Measurements from ENCODE around the gene LUC7L3.
A peak's percentile ranks its signal among the peaks of the same experiment; 100 is the strongest.

Gene LUC7L3

GRCh38 chr17:50787106-50787505 is 67.7 kb downstream of the LUC7L3 start:
- 89% methylated on average over 7 of the region's 7 CpGs for WGBS
- Histone ChIP-seq H2BK15ac (ENCODE audit: low read depth, poor library complexity, severe bottlenecking) (no peak overlapping the region), H2BK120ac (ENCODE audit: low read depth, low read length) (peak overlapping the region; percentile 15)

GRCh38 chr17:50790618-50791017 is 71.2 kb downstream of the LUC7L3 start:
- Histone ChIP-seq H2BK12ac (ENCODE audit: low read length in 2 of 2) (no peak overlapping the region), H3K79me1 (replicated peaks; ENCODE audit: low read length, poor library complexity, severe bottlenecking) (no peaks in the 10 kb centered on the region), H3K27ac (ENCODE audit: low read length, poor library complexity, severe bottlenecking) (no peak overlapping the region), H3K9me3 (ENCODE audit: control insufficient read depth, low read length) (no peaks in the 10 kb centered on the region), H2BK15ac (ENCODE audit: low read depth, poor library complexity, severe bottlenecking) (no peak overlapping the region), H3K27me3 (ENCODE audit: control insufficient read depth in 1 of 2, insufficient read depth in 1 of 2, low read length in 2 of 2) (no peaks in the 10 kb centered on the region), H3K14ac (ENCODE audit: low read length in 2 of 2) (no peak overlapping the region), H3K18ac (ENCODE audit: low read depth in 1 of 2, low read length in 2 of 2) (no peak overlapping the region), H2BK120ac (ENCODE audit: low read depth, low read length) (no peak overlapping the region), H3K36me3 (ENCODE audit: control insufficient read depth in 1 of 2, insufficient read depth in 2 of 2, low read depth in 1 of 2, low read length in 2 of 2) (no peaks in the 10 kb centered on the region), H4K8ac (ENCODE audit: low read length) (no peak overlapping the region), H3K4me2 (ENCODE audit: low read length, poor library complexity, severe bottlenecking) (no peak overlapping the region), H3K23ac (ENCODE audit: low read length in 2 of 2) (no peak overlapping the region), H2BK5ac (ENCODE audit: low read depth, low read length, poor library complexity, severe bottlenecking) (no peak overlapping the region), H3K4me3 (ENCODE audit: insufficient read depth in 1 of 2, low read depth in 1 of 2, low read length in 2 of 2) (no peak overlapping the region), H4K91ac (ENCODE audit: low read length) (no peak overlapping the region), H3K4ac (ENCODE audit: low read depth in 1 of 2, low read length in 2 of 2) (no peak overlapping the region), H3K9ac (ENCODE audit: low read length) (no peak overlapping the region), H2AFZ (ENCODE audit: low read depth, low read length) (no peak overlapping the region), H2AK5ac (ENCODE audit: low read length, severe bottlenecking) (no peak overlapping the region), H3K4me1 (ENCODE audit: control insufficient read depth, insufficient read depth, low read depth, low read length) (peaks cover 5% of the 10 kb centered on the region)
- WGBS: 88% methylated on average over 5 of the region's 6 CpGs
- no peak for DNase-seq

More at GRCh38 chr17:50787106-50787505, 67.7 kb downstream of the LUC7L3 start:
- no peaks in the 10 kb centered on the region for H3K79me1 ChIP-seq (replicated peaks; ENCODE audit: low read length, poor library complexity, severe bottlenecking)
- no peak overlapping the region for H3K23ac ChIP-seq (ENCODE audit: low read length in 2 of 2)
- H4K91ac ChIP-seq (ENCODE audit: low read length): peak overlapping the region; percentile 78
- no peak overlapping the region for H2AK5ac ChIP-seq (ENCODE audit: low read length, severe bottlenecking)
- DNase-seq: no peak
- no peak overlapping the region for H3K14ac ChIP-seq (ENCODE audit: low read length in 2 of 2)
- H3K36me3 ChIP-seq (ENCODE audit: control insufficient read depth in 1 of 2, insufficient read depth in 2 of 2, low read depth in 1 of 2, low read length in 2 of 2): no peaks in the 10 kb centered on the region
- no peaks in the 10 kb centered on the region for H3K9me3 ChIP-seq (ENCODE audit: control insufficient read depth, low read length)
- H3K18ac ChIP-seq (ENCODE audit: low read depth in 1 of 2, low read length in 2 of 2): peak overlapping the region; percentile 45 to 71
- no peak overlapping the region for H2BK5ac ChIP-seq (ENCODE audit: low read depth, low read length, poor library complexity, severe bottlenecking)
- H3K4me1 ChIP-seq (ENCODE audit: control insufficient read depth, insufficient read depth, low read depth, low read length): peaks cover 5% of the 10 kb centered on the region
- no peak overlapping the region for H3K4me2 ChIP-seq (ENCODE audit: low read length, poor library complexity, severe bottlenecking)
- no peak overlapping the region for H2AFZ ChIP-seq (ENCODE audit: low read depth, low read length)
- peak overlapping the region; percentile 77 for H4K8ac ChIP-seq (ENCODE audit: low read length)
- peak overlapping the region; percentile 24 to 92 for H3K4ac ChIP-seq (ENCODE audit: low read depth in 1 of 2, low read length in 2 of 2)
- peak overlapping the region; percentile 15 to 47 for H2BK12ac ChIP-seq (ENCODE audit: low read length in 2 of 2)
- no peaks in the 10 kb centered on the region for H3K27me3 ChIP-seq (ENCODE audit: control insufficient read depth in 1 of 2, insufficient read depth in 1 of 2, low read length in 2 of 2)
- H3K4me3 ChIP-seq (ENCODE audit: insufficient read depth in 1 of 2, low read depth in 1 of 2, low read length in 2 of 2): no peak overlapping the region
- H3K27ac ChIP-seq (ENCODE audit: low read length, poor library complexity, severe bottlenecking): no peak overlapping the region
- H3K9ac ChIP-seq (ENCODE audit: low read length): no peak overlapping the region

GRCh38 chr17:50792132-50792531 is 72.7 kb downstream of the LUC7L3 start:
- no peak overlapping the region for H4K91ac ChIP-seq (ENCODE audit: low read length)
- H3K4ac ChIP-seq (ENCODE audit: low read depth in 1 of 2, low read length in 2 of 2): no peak overlapping the region
- H3K27ac ChIP-seq (ENCODE audit: low read length, poor library complexity, severe bottlenecking): no peak overlapping the region
- no peaks in the 10 kb centered on the region for H3K9me3 ChIP-seq (ENCODE audit: control insufficient read depth, low read length)
- no peak overlapping the region for H3K4me3 ChIP-seq (ENCODE audit: insufficient read depth in 1 of 2, low read depth in 1 of 2, low read length in 2 of 2)
- H2BK12ac ChIP-seq (ENCODE audit: low read length in 2 of 2): no peak overlapping the region
- H3K18ac ChIP-seq (ENCODE audit: low read depth in 1 of 2, low read length in 2 of 2): no peak overlapping the region
- H3K4me1 ChIP-seq (ENCODE audit: control insufficient read depth, insufficient read depth, low read depth, low read length): peaks cover 3% of the 10 kb centered on the region
- no peaks in the 10 kb centered on the region for H3K36me3 ChIP-seq (ENCODE audit: control insufficient read depth in 1 of 2, insufficient read depth in 2 of 2, low read depth in 1 of 2, low read length in 2 of 2)
- H2BK15ac ChIP-seq (ENCODE audit: low read depth, poor library complexity, severe bottlenecking): no peak overlapping the region
- no peaks in the 10 kb centered on the region for H3K27me3 ChIP-seq (ENCODE audit: control insufficient read depth in 1 of 2, insufficient read depth in 1 of 2, low read length in 2 of 2)
- 91% methylated on average over 7 of the region's 7 CpGs for WGBS
- no peaks in the 10 kb centered on the region for H3K79me1 ChIP-seq (replicated peaks; ENCODE audit: low read length, poor library complexity, severe bottlenecking)
- no peak overlapping the region for H3K4me2 ChIP-seq (ENCODE audit: low read length, poor library complexity, severe bottlenecking)
- no peak overlapping the region for H2AFZ ChIP-seq (ENCODE audit: low read depth, low read length)
- H2BK5ac ChIP-seq (ENCODE audit: low read depth, low read length, poor library complexity, severe bottlenecking): no peak overlapping the region
- no peak overlapping the region for H3K9ac ChIP-seq (ENCODE audit: low read length)
- H2BK120ac ChIP-seq (ENCODE audit: low read depth, low read length): no peak overlapping the region
- DNase-seq: no peak
- H3K14ac ChIP-seq (ENCODE audit: low read length in 2 of 2): no peak overlapping the region
- no peak overlapping the region for H2AK5ac ChIP-seq (ENCODE audit: low read length, severe bottlenecking)
- H3K23ac ChIP-seq (ENCODE audit: low read length in 2 of 2): no peak overlapping the region
- H4K8ac ChIP-seq (ENCODE audit: low read length): no peak overlapping the region

GRCh38 chr17:50793007-50793406 is 73.6 kb downstream of the LUC7L3 start:
- no peak overlapping the region for H2BK12ac ChIP-seq (ENCODE audit: low read length in 2 of 2)
- no peak overlapping the region for H3K23ac ChIP-seq (ENCODE audit: low read length in 2 of 2)
- no peak overlapping the region for H2AK5ac ChIP-seq (ENCODE audit: low read length, severe bottlenecking)
- no peaks in the 10 kb centered on the region for H3K79me1 ChIP-seq (replicated peaks; ENCODE audit: low read length, poor library complexity, severe bottlenecking)
- no peak overlapping the region for H3K4me2 ChIP-seq (ENCODE audit: low read length, poor library complexity, severe bottlenecking)
- no peak overlapping the region for H3K14ac ChIP-seq (ENCODE audit: low read length in 2 of 2)
- no peak overlapping the region for H4K91ac ChIP-seq (ENCODE audit: low read length)
- H2BK15ac ChIP-seq (ENCODE audit: low read depth, poor library complexity, severe bottlenecking): no peak overlapping the region
- 95% methylated on average over 8 of the region's 8 CpGs for WGBS
- no peak overlapping the region for H4K8ac ChIP-seq (ENCODE audit: low read length)
- H2AFZ ChIP-seq (ENCODE audit: low read depth, low read length): no peak overlapping the region
- H3K36me3 ChIP-seq (ENCODE audit: control insufficient read depth in 1 of 2, insufficient read depth in 2 of 2, low read depth in 1 of 2, low read length in 2 of 2): no peaks in the 10 kb centered on the region
- DNase-seq: no peak
- no peak overlapping the region for H3K27ac ChIP-seq (ENCODE audit: low read length, poor library complexity, severe bottlenecking)
- no peak overlapping the region for H2BK5ac ChIP-seq (ENCODE audit: low read depth, low read length, poor library complexity, severe bottlenecking)
- no peak overlapping the region for H3K4me3 ChIP-seq (ENCODE audit: insufficient read depth in 1 of 2, low read depth in 1 of 2, low read length in 2 of 2)
- no peaks in the 10 kb centered on the region for H3K4me1 ChIP-seq (ENCODE audit: control insufficient read depth, insufficient read depth, low read depth, low read length)
- no peaks in the 10 kb centered on the region for H3K9me3 ChIP-seq (ENCODE audit: control insufficient read depth, low read length)
- no peak overlapping the region for H2BK120ac ChIP-seq (ENCODE audit: low read depth, low read length)
- no peak overlapping the region for H3K9ac ChIP-seq (ENCODE audit: low read length)
- H3K4ac ChIP-seq (ENCODE audit: low read depth in 1 of 2, low read length in 2 of 2): peak overlapping the region in 1 of 2 experiments; percentile 7
- H3K27me3 ChIP-seq (ENCODE audit: control insufficient read depth in 1 of 2, insufficient read depth in 1 of 2, low read length in 2 of 2): no peaks in the 10 kb centered on the region
- no peak overlapping the region for H3K18ac ChIP-seq (ENCODE audit: low read depth in 1 of 2, low read length in 2 of 2)
